OCI-LY3 (cell line): Measurements from ENCODE around the gene C1QTNF2.

Experiments
- H2AFZ ChIP-seq: fragments of 200-600, 300-600 bp; shearing (Covaris generic); 2 replicates; pipeline ENCODE4 v1.6.0; 2014; ENCODE audit warnings: antibody characterized with exemption, low read depth, low read length
- H3K27ac ChIP-seq: fragments of 200-600, 300-600 bp; sonication (generic); 2 replicates; pipeline ENCODE4 v1.5.1; 2014; ENCODE audit warnings: mild to moderate bottlenecking, low read length, moderate library complexity, mixed read lengths
- H3K27me3 ChIP-seq: fragments of 200-600, 300-600 bp; sonication (generic); 2 replicates; pipeline ENCODE4 v1.6.1; 2014; ENCODE audit warnings: low read depth, low read length, mixed read lengths
- H3K36me3 ChIP-seq: fragments of 200-600, 300-600 bp; sonication (generic); replicated peaks from 2 replicates; pipeline ENCODE3; 2014; ENCODE audit warnings: low read depth, low read length, mixed read lengths
- H3K4me1 ChIP-seq: fragments of 300-600, 200-600 bp; sonication (generic); 2 replicates; pipeline ENCODE4 v1.6.1; 2014; ENCODE audit warnings: low read length, mixed read lengths
- H3K4me2 ChIP-seq: fragments of 200-600, 300-600 bp; sonication (generic); 2 replicates; pipeline ENCODE4 v1.6.1; 2014; ENCODE audit warnings: low read length, mixed read lengths
- H3K4me3 ChIP-seq: fragments of 300-600, 200-600 bp; sonication (generic); 2 replicates; pipeline ENCODE4 v1.5.1; 2014; ENCODE audit warnings: antibody characterized with exemption, mild to moderate bottlenecking, low read length, moderate library complexity
- H3K79me2 ChIP-seq: fragments of 300-600, 200-600 bp; shearing (Covaris generic); 2 replicates; pipeline ENCODE4 v1.6.1; 2014; ENCODE audit warnings: mild to moderate bottlenecking, low read length, mixed read lengths
- H3K9ac ChIP-seq: fragments of 300-600, 200-600 bp; shearing (Covaris generic); 2 replicates; pipeline ENCODE4 v1.6.0; 2014; ENCODE audit warnings: mild to moderate bottlenecking, low read length, moderate library complexity
- H3K9me3 ChIP-seq: fragments of 200-600, 300-600 bp; shearing (Covaris generic); 2 replicates; pipeline ENCODE4 v1.6.1; 2014; ENCODE audit warnings: low read length, mixed read lengths; ENCODE audit not compliant: insufficient read depth
- H4K20me1 ChIP-seq: fragments of 200-600, 300-600 bp; sonication (generic); 2 replicates; pipeline ENCODE4 v1.6.1; 2016; ENCODE audit warnings: low read length, mixed read lengths; ENCODE audit not compliant: insufficient read depth
- CTCF ChIP-seq: fragments of 200-600, 300-600 bp; sonication (generic); IDR thresholded peaks from 2 replicates; pipeline ENCODE4 v1.5.1; 2014; ENCODE audit warnings: antibody characterized with exemption, low read length, low read depth
- EZH2phosphoT487 ChIP-seq: fragments of 200-600 bp; shearing (Covaris generic); IDR thresholded peaks from 2 replicates; pipeline ENCODE4 v1.6.1; 2018; ENCODE audit warnings: antibody characterized with exemption, mixed run types, low read depth

C1QTNF2 gene

GRCh38 chr5:160359242-160359641, 11.2 kb downstream of the C1QTNF2 start:
- no peaks in the 10 kb centered on the region for H3K79me2 ChIP-seq
- no peak overlapping the region for H3K27ac ChIP-seq
- H2AFZ ChIP-seq: no peak overlapping the region
- no peak for TF ChIP-seq EZH2phosphoT487
- no peak for TF ChIP-seq CTCF
- H3K36me3 ChIP-seq: no peaks in the 10 kb centered on the region
- no peaks in the 10 kb centered on the region for H3K9me3 ChIP-seq
- H3K9ac ChIP-seq: no peak overlapping the region
- H3K4me3 ChIP-seq: no peak overlapping the region
- H3K4me2 ChIP-seq: no peak overlapping the region
- no peaks in the 10 kb centered on the region for H3K4me1 ChIP-seq
- H4K20me1 ChIP-seq: no peaks in the 10 kb centered on the region
- H3K27me3 ChIP-seq: no peaks in the 10 kb centered on the region

- Histone ChIP-seq H3K27me3 (no peaks in the 10 kb centered on the region), H3K4me3 (no peak overlapping the region), H3K27ac (no peak overlapping the region), H3K4me2 (no peak overlapping the region), H3K4me1 (no peaks in the 10 kb centered on the region), H3K9ac (no peak overlapping the region), H2AFZ (no peak overlapping the region), H4K20me1 (no peaks in the 10 kb centered on the region), H3K79me2 (no peaks in the 10 kb centered on the region), H3K36me3 (no peaks in the 10 kb centered on the region), H3K9me3 (no peaks in the 10 kb centered on the region)
- TF ChIP-seq EZH2phosphoT487 (no peak), CTCF (no peak)
Measured at GRCh38 chr5:160357861-160358411, 12.5 kb downstream of the C1QTNF2 start.

- no peaks in the 10 kb centered on the region for H3K36me3 ChIP-seq
- no peak overlapping the region for H3K4me2 ChIP-seq
- H3K79me2 ChIP-seq: no peaks in the 10 kb centered on the region
- H3K9ac ChIP-seq: no peak overlapping the region
- no peak overlapping the region for H2AFZ ChIP-seq
- no peak overlapping the region for H3K27ac ChIP-seq
- TF ChIP-seq EZH2phosphoT487 (no peak), CTCF (no peak)
- H3K4me3 ChIP-seq: no peak overlapping the region
- H3K27me3 ChIP-seq: no peaks in the 10 kb centered on the region
- no peaks in the 10 kb centered on the region for H4K20me1 ChIP-seq
- no peaks in the 10 kb centered on the region for H3K9me3 ChIP-seq
- no peaks in the 10 kb centered on the region for H3K4me1 ChIP-seq
Measured at GRCh38 chr5:160357394-160357793, 13.0 kb downstream of the C1QTNF2 start.

GRCh38 chr5:160356550-160357347, 13.7 kb downstream of the C1QTNF2 start:
- Histone ChIP-seq H3K4me3 (no peak overlapping the region), H3K79me2 (no peaks in the 10 kb centered on the region), H3K9me3 (no peaks in the 10 kb centered on the region), H3K27me3 (no peaks in the 10 kb centered on the region), H2AFZ (no peak overlapping the region), H3K4me2 (no peak overlapping the region), H3K36me3 (no peaks in the 10 kb centered on the region), H4K20me1 (no peaks in the 10 kb centered on the region), H3K27ac (no peak overlapping the region), H3K4me1 (no peaks in the 10 kb centered on the region), H3K9ac (no peak overlapping the region)
- TF ChIP-seq EZH2phosphoT487: no peak
